Measurements from ENCODE around the gene TMEM181. TPM values are rescaled to one million over a fixed set of nuclear protein-coding genes. Genes with fewer than 3 reads are reported as not detected.

Gene TMEM181
- polyA plus RNA-seq, 4 donors, result 20.5 to 24.7 (median 22.5) TPM

DNA sequence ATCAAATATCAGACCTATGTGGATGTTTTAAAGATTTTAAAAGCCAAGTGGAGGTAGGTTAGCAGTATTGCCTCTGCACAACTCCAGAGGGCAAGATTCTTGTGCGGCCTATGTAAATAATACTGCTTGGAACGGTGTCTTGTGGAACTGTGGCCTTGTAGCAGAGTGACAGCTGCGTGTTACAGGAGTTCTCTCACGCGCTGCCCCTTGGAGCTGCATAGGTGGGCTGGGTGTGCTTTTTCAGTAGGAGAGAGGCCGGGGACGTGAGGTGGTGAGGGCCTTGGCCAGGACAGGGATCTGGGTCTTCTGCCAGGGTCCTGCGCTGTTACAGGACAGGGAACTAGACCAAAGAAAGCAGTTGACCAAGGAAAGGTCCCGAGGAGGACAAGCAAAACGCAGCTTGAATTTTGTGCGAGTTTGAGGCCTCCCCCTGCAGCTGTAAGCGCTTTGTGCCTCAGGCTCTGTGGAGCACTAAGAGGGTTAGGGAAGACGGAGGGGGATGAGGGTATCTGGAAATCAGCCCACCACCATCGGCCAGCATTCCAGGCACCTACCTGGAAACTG, 1.5 kb downstream of the TMEM181 start:
- DNase-seq (ENCODE audit: low read depth in 4 of 4, low spot score in 2 of 4), result no peak

DNA sequence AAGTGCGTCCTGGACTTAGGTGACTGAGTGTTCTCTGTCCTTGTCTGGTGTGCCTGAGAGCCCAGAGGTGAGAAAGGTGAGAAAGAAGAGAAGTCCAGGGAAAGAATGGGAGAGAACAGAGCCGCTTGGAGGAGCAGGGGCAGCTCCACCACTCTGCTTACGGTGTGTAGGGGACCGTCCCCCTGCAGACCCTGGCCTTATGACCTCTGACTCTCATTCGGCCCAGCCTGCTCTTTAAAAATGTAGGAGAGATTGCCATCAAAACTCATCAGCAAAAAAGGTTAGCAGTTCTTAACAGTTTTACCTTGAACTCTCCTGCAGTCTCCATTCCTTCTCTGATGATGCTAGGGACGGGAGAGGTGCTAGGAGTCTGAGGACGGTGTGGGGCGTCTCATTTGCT, 2.0 kb downstream of the TMEM181 start:
- no peak for DNase-seq (ENCODE audit: low read depth in 4 of 4, low spot score in 2 of 4)

DNA sequence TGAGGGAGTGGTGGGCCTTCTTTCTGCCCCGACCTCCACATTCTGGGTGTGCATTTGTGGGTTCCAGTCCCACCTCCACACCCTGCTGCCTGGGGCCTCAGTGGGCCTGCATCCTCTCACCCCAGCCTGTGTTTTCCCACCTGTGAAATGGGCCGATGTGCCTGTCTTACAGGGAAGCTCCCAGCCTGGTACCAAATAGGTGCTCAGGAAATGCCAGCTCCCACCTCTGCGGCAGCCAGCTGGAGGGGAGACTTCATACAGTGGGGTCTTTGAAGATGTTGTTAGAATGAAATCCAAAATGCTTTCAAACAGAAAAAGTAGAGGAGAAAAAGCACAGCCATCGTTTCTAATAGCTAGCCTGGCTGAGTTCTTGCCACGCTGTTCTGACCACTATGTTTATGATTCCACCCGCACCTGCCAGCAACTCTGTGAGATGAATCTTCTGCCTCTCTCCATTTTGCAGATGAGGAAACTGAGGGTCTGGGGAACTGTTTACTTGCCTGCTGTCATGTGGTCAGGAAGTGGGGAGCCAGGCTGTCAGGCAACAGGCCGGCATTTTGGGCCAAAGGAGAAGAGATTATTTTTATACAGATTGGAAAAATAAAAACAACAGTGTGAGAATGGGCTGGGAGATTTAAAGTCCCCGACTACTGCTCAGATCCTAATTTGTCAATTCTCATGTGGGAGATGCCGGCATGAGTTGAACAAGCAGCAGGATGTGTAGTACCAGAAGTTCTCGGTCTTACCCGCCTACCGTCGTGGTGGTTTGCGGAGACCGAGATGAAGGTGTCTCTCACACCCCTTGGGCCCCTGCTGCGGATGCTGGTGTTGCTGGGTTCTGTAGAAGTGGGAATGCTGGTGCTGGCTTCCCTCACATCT, 4.6 kb downstream of the TMEM181 start:
- no peak for DNase-seq (ENCODE audit: low read depth in 4 of 4, low spot score in 2 of 4)

DNA sequence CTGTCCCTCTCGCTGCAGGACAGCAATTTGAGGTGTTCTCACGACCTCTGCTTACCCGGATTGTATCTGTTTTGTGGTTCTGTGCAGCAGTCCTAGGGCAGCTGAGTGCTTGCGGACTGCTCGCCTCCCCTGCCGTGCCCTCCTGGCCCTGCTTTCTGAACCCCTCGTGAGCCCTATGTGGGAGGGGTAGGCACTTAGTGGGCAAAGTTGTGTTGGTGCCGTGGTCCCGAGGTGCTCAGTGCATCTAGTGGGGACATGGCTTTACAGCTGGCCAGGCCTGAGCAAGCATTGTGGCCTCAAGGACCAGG, 5.2 kb downstream of the TMEM181 start:
- DNase-seq (ENCODE audit: low read depth in 4 of 4, low spot score in 2 of 4), result no peak

DNA sequence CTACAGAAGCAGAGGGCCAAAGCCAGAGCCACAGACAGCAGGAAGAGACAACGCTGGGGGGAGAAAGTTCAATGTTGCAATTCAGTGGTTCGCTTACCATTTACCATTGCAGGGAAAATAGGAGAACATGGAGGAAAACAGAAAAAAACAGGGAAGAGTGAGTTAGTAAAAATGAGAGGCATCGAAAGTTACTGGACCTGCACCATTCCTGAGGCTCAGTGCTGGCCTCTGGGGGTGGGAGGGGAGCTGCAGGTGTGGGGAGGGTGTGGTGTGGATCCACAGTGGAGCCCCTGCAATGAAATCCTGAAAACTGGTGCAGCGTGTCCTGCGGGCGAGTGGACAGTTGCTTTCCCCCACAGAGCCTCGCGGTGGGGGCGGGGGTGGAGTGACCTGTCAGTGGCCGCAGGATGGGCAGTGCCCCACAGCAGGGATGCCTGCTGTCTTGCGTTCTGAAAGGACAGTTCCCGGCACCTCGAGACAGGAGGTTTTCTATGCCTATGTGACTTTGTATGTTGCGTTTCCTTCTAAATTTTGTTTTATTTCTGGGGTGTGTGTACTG, 5.7 kb downstream of the TMEM181 start:
- no peak for DNase-seq (ENCODE audit: low read depth in 4 of 4, low spot score in 2 of 4)

DNA sequence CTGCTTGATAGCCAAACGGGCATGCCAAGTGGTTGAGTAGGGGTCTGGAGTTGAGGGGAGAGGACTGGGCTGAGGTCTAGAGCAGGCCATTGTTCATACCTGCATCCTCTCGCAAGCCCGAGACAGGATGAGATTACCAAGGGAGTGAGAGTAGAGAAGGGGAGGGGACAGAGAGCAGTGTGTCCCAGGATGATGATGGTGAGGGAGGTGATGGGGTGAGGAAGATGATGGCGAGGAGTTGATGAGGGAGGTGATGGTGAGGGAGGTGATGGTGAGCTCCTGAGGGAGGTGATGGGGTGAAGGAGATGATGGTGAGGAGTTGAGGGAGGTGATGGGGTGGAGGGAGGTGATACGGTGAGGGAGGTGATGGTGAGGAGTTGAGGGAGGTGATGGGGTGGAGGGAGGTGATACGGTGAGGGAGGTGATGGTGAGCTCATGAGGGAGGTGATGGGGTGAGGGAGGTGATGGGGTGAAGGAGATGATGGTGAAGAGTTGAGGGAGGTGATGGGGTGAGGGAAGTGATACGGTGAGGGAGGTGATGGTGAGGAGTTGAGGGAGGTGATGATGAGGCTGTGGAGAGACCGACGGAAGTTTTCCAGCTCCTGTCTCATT, 6.4 kb downstream of the TMEM181 start:
- DNase-seq (ENCODE audit: low read depth in 4 of 4, low spot score in 2 of 4), result no peak

DNA sequence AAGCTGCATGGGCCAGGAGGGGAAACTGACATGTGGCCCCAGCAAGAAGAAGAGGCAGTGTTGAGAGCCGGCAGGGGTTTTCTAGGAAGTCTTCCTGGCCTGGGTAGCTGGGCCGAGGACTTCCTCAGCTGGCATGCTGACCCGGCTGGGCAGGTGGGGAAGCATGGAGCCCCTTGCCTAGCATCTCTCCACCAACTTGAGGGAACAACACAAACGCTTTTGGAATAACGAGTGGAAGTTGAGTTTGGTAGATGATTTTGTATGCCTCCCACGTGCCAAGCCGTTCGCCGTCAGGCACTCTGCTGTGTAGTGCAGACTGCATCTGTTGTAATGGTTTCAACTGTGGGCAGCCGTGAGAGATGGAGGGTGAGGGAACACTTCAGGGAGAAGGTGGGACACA, 7.3 kb downstream of the TMEM181 start:
- DNase-seq (ENCODE audit: low read depth in 4 of 4, low spot score in 2 of 4), result no peak

DNA sequence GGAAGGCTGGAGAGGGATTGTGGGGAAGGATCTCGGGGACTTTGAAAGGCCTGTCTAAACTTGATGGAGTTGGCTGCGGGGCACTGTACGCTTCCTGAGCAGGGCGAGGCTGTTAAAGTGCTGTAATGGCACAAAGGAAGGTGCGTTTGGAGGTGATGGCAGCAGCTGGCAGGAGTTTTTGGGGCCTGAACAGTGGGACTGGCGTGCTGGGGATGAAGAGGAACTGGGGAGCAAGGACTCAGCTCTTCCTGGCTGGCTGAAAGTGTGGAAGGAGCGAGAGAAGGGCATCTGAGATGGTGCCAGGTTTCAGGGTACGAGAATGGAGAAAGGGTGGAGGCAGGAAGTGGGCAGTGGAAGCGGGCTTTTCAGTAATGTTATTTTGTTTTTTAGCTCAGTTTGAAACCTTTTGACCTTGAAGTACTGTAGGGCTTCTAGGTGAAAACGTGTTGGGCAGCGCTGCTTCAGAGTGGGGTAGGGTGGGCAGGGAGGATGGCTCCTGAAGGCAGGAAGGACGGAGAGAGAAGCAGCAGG, 8.0 kb downstream of the TMEM181 start:
- DNase-seq (ENCODE audit: low read depth in 4 of 4, low spot score in 2 of 4), result no peak

DNA sequence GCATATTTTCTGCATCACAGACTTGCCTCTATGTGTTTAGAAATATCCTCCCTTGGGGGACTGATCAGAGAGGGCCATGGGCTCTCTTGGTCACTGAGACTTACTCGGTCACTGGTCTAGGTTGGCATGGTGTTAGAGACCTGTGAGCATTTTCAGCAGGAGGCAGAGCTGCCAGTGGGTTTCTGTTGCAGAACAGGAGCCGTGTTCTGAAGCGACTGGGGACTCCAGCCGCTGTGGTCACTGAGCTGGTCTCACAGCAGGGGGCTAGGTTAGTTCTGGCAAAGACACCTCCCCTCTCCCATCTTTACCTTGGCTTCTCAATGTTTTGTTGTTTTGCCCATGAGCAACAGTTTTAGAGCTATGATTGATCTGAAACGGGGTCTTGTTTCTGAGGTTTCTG, 8.7 kb downstream of the TMEM181 start:
- no peak for DNase-seq (ENCODE audit: low read depth in 4 of 4, low spot score in 2 of 4)

DNA sequence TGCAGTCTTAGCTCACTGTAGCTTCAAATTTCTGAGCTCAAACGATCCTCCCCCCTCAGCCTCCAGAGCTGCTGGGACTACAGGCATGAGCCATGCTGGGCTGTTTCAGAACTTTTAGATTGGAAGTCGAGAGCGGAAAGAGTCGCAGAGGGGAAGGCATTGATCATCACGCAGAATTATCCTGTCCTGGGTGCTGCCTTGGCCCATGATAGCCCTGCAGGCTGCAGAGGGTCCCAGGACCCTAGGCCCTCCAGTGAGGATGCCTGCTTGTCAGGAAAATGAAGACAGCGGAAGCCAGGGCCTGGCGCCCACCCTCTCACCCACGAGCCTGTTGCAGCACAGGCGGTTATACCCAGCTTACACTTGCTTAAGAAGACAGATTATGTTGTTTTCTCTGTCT, 9.1 kb downstream of the TMEM181 start:
- no peak for DNase-seq (ENCODE audit: low read depth in 4 of 4, low spot score in 2 of 4)

DNA sequence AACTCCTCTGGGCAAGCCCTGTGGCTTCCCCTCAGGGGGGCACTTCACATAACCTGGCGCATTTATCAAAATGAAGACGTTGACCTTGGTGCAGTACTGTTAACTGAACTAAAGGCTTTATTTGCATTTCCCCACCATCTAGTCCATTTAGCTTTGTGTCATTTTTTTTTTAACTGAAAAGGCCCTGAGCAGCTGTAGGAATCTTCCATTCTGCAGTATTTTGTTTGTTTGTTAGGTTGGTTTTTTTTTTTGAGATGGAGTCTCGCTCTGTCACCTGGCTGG, 10.7 kb downstream of the TMEM181 start:
- no peak for DNase-seq (ENCODE audit: low read depth in 4 of 4, low spot score in 2 of 4)

DNA sequence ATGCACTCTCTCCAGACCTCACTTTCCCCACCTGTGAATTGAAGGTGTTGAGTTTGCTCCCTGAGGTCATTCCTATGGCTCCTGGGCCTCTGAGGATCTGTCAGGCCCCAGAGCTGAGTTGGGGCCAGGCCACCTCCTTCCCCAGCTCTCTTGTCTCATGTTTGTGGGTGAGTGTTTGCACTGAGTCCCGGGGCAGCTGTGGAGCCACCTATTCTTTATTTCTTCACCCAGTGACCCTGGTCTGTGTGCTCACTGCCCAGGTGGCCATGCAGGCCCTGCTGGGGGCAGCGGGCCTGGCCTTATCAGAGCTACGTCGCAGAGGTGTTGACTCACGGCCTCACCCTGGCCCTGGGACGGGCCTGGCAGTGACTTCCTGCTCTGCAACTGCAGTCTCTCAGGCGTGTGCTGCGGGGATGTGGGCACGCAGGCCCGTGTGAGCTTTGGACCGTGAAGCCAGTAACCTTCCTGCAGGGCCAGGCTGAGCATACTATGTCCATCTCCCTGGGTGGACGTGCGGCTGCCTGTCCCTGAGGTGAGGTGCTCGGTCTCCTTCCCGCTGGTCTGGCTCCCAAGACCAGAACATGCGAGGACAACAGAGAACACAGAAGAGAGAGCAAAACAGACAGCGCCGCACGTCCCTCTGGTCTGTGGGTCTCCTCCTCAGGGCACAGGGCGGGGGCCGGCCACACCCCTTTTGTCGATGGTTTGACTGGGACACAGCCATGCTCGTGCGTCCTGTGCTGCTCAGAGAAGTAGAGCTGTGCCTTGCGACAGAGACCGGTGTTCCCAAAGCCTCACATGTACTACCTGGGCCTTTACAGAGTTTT, 12.1 kb downstream of the TMEM181 start:
- DNase-seq (ENCODE audit: low read depth in 4 of 4, low spot score in 2 of 4), result no peak

DNA sequence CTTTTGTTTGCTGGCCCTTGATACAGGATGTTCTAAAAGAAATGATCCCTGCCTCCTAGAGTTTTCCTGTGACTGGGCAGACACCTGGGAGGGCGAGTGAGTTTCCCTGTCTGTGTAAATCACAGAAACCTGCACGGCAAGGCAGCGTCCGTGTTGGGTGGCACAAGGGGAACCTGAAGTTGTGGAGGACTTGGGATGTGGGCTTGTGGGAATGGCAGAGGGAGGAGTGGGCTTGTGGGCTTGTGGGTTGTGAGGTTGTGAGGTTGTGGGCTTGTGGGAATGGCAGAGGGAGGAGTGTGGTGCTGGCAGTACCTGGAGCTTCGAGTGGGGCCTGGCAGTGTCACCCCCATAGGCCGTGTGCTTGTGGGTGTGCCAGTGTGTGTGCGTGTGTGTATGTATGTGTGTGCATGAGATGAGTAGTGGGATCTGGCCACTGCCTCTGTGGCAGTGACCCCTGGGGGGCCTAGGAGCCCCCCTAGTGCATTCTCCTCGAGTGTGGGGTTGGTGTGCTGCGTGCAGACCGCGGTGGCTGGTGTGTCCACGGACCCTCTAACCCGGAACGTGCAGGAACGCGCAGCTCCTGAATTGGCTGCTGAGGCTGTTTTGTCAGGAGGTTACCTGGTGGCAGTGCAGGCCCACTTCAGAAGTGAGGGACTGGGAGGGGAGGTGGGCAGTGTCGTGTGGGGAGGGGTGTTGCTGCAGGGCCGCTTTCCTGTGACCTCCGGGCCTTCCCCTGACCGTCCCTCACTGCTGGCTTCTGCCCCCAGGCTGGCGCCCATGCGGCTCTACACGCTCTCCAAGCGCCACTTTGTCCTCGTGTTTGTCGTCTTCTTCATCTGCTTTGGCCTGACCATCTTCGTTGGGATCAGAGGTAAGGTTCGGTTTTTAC, 13.0 kb downstream of the TMEM181 start:
- DNase-seq (ENCODE audit: low read depth in 4 of 4, low spot score in 2 of 4), result no peak

DNA sequence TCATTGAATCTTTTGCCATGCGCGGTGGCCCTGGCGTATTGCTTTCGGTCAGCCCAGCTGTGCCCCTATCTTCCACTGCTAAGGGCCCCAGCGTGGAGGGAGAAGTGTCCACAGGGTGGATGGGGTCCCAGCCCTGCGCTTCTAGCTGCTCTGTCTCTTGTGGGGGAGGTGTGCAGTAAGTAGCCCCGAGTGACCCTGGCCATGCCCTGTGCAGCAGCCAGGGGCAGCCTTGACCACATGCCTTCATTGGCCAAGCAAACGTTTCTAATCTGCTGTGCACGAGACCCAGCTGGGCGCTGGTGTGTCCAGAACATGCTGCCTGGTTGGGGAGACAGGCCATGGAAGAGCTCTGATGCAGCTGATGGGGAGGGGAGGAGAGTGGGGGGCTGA, 13.6 kb downstream of the TMEM181 start:
- DNase-seq (ENCODE audit: low read depth in 4 of 4, low spot score in 2 of 4), result no peak

DNA sequence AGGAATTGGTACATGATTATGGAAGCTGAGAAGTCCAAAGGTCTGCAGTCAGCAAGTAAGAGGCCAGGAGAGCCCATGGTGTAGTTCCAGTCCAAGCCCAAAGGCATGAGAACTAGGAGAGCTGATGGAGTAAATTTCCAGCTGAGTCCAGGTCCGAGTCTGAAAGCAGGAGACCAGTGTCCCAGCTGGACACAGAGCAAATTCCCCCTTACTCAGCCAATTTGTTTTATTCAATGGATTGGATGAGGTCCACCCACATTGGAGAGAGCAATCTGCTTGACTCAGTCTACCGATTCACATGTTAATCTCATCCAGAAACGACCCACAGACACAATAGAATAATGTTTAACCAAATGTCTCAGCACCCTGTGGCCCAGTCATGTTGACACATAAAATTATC, 14.9 kb downstream of the TMEM181 start:
- DNase-seq (ENCODE audit: low read depth in 4 of 4, low spot score in 2 of 4), result no peak

DNA sequence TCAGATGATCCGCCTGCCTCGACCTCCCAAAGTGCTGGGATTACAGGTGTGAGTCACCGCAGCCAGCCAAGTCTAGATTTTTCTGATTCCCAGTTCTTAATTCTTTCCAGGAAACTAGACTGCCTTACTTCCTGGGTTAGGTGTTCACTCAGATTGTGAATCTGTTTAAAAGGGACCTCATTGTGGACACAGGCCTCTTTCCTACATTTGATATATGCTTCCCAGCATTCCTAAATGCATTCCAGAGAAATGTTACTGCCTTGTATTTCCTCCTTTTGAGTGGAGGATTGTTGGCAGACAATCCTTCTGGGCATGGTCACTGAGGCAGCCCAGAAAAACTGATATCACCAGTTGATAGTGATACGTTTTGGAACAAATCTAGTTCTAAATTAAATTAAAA, 15.7 kb downstream of the TMEM181 start:
- no peak for DNase-seq (ENCODE audit: low read depth in 4 of 4, low spot score in 2 of 4)

DNA sequence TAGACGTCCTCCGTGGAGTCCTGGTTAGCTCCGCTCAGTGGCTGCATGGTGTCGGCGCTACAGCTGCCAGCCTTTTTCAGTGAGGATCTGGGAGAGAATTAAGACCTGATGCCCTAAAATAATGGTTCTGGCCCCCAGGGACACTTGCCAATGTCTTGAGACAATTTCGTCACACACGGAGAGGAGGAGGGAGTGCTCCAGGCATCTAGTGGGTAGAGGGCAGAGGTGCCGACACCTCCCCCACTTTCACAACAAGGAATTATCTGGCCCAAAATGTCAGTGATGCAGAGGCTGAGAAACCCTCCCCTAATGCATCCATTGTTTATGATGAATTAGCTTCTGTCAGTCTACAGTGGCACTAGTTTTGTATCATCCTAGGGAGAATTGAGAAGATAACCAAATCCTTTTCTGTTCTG, 24.4 kb downstream of the TMEM181 start:
- DNase-seq (ENCODE audit: low read depth in 4 of 4, low spot score in 2 of 4), result no peak

DNA sequence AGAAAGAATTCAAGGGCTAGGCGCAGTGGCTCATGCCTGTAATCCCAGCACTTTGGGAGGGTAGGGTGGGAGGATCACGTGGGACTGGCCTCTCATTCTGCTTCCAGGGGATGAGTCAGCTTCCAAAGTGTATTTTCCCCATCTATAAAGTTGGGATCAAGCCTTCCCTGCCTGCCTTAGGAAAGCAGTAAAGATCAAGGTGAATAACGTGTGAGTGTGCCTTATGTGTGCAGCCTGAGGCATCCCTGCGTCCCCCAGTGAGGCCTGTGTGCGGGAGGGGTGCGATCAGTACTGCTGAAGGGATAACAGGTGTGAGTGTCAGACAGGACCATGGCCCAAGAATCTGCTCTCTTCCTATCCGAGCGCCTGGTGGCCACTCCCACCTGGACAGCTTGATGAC, 26.8 kb downstream of the TMEM181 start:
- no peak for DNase-seq (ENCODE audit: low read depth in 4 of 4, low spot score in 2 of 4)

DNA sequence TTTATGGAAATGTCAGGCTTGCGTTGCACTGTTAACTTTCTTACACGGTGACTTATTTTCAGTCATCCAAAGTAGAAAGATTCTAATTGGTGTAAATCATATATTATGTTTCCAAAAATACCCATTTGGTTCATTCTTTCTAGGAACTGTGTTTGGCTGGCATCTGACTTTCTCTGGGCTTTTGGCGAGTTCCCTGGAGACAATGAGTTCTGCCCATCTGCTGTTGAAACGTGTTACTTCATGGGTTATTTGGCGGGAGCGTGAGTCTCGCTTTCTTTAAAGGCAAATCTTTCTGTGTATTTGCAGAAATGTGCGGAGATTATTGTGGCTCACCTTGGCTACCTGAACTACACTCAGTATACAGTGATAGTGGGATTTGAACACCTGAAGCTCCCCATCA, 29.5 kb downstream of the TMEM181 start:
- no peak for DNase-seq (ENCODE audit: low read depth in 4 of 4, low spot score in 2 of 4)

All from left renal cortex interstitium (tissue), 4 donors.